HG03457 (cell line): ENCODE measurements around the gene ZNF620.
"Not testable (repeated sequence)": the region's sequence is repeated elsewhere in the genome, so short reads cannot be mapped to it uniquely, and the experiment has no call there.

Source experiments
- ATAC-seq: cut with Tn5 transposase; IDR thresholded peaks from one replicate; pipeline ENCODE4 v1.9.1; 2021; ENCODE audit warnings: moderate number of reproducible peaks; ENCODE audit not compliant: unreplicated experiment

The ZNF620 gene

GRCh38 chr3:40499952-40500351 is 5.9 kb upstream of the ZNF620 start:
- no peak for ATAC-seq

GRCh38 chr3:40502034-40502433 is 3.8 kb upstream of the ZNF620 start:
- ATAC-seq, result no peak

- no peak for ATAC-seq
Measured at GRCh38 chr3:40504636-40505430, 1.0 kb upstream of the ZNF620 start.

GRCh38 chr3:40511031-40511718 is 5.3 kb downstream of the ZNF620 start:
- no peak for ATAC-seq

GRCh38 chr3:40516201-40516600 is 10.4 kb downstream of the ZNF620 start:
- no peak for ATAC-seq

GRCh38 chr3:40518067-40518466 is 12.2 kb downstream of the ZNF620 start:
- no peak for ATAC-seq

GRCh38 chr3:40518848-40519247 is 13.0 kb downstream of the ZNF620 start:
- no peak for ATAC-seq

- ATAC-seq, result no peak
Measured at GRCh38 chr3:40521254-40521653, 15.4 kb downstream of the ZNF620 start.

GRCh38 chr3:40523781-40524180 is 17.9 kb downstream of the ZNF620 start:
- no peak for ATAC-seq

- ATAC-seq, result no peak
Measured at GRCh38 chr3:40524222-40524567, 18.4 kb downstream of the ZNF620 start.

GRCh38 chr3:40524568-40525285 is 18.9 kb downstream of the ZNF620 start, which contains the start of gene ZNF621:
TSS of gene ZNF621 (plus strand) at chr3:40524960. CDS start at chr3:40525841, 881 bp downstream.
- ATAC-seq, result peak; percentile 98

GRCh38 chr3:40528426-40528825 is 22.6 kb downstream of the ZNF620 start:
- ATAC-seq, result no peak

GRCh38 chr3:40532252-40532651 is 26.4 kb downstream of the ZNF620 start:
- ATAC-seq, result no peak

GRCh38 chr3:40534283-40534682 is 28.4 kb downstream of the ZNF620 start:
- ATAC-seq, result no peak

GRCh38 chr3:40546816-40547215 is 41.0 kb downstream of the ZNF620 start:
- ATAC-seq, result no peak

- no peak for ATAC-seq
Measured at GRCh38 chr3:40550167-40550566, 44.3 kb downstream of the ZNF620 start.

- no peak for ATAC-seq
Measured at GRCh38 chr3:40557575-40558161, 51.8 kb downstream of the ZNF620 start.

- not testable (repeated sequence) for ATAC-seq
Measured at GRCh38 chr3:40562482-40562881, 56.6 kb downstream of the ZNF620 start.

- ATAC-seq, result not testable (repeated sequence)
Measured at GRCh38 chr3:40565629-40566028, 59.8 kb downstream of the ZNF620 start.

- ATAC-seq, result no peak
Measured at GRCh38 chr3:40566694-40567093, 60.9 kb downstream of the ZNF620 start.
